K562 (cell line): ENCODE measurements around the gene BTBD1. TPM values are rescaled to one million over a fixed set of nuclear protein-coding genes. Genes with fewer than 3 reads are reported as not detected.

Source experiments
- BACH1 ChIP-seq: fragments of 200-800 bp; sonication (Bioruptor generic); IDR thresholded peaks from 2 replicates; pipeline ENCODE4 v1.6.1; 2016; ENCODE audit warnings: missing genetic modification characterization, missing compliant biosample characterization
- CHCHD3 ChIP-seq: fragments of 250-450 bp; sonication (Bioruptor Pico); IDR thresholded peaks from 2 replicates; pipeline ENCODE4 v2.1.2; 2022; ENCODE audit warnings: mild to moderate bottlenecking
- CREB3L1 ChIP-seq: fragments of 450-650 bp; IDR thresholded peaks from 2 replicates; pipeline ENCODE4 v1.6.1; 2014; ENCODE audit warnings: low read depth, mild to moderate bottlenecking, moderate library complexity, borderline replicate concordance
- CXXC5 ChIP-seq: fragments of 250-450 bp; sonication (Bioruptor Pico); IDR thresholded peaks from 2 replicates; pipeline ENCODE4 v1.8.0; 2022; ENCODE audit warnings: inconsistent platforms, mild to moderate bottlenecking, moderate library complexity
- FOXJ2 ChIP-seq: fragments of 200-800 bp; sonication (Bioruptor generic); IDR thresholded peaks from 2 replicates; pipeline ENCODE4 v1.6.1; 2016; ENCODE audit warnings: missing genetic modification characterization, missing compliant biosample characterization
- MITF ChIP-seq: IDR thresholded peaks from 2 replicates; pipeline ENCODE4 v1.6.1; 2014; ENCODE audit warnings: antibody characterized with exemption
- MYNN ChIP-seq, 2 experiments: sonication (generic); formaldehyde crosslinking in 1 of 2; IDR thresholded peaks; 2 replicates each; pipeline versions ENCODE4 v1.5.0 to v1.6.1; 2016 to 2020; ENCODE audit warnings: antibody characterized with exemption in 1 of 2, missing genetic modification reagents in 1 of 2
- POLR2AphosphoS2 ChIP-seq: IDR thresholded peaks from 2 replicates; pipeline ENCODE4 v1.6.1; 2012; ENCODE audit warnings: low read length, improper control_type of control experiment
- PRPF4 ChIP-seq: fragments of 200-400 bp; formaldehyde crosslinking; IDR thresholded peaks from one replicate; pipeline ENCODE4 v1.6.1; 2017; ENCODE audit warnings: low read length, low read depth, mild to moderate bottlenecking; ENCODE audit not compliant: insufficient read depth, poor library complexity, severe bottlenecking
- RREB1 ChIP-seq: fragments of 250-450 bp; sonication (Bioruptor Pico); IDR thresholded peaks from 2 replicates; pipeline ENCODE4 v1.4.0; 2020
- SMARCA4 ChIP-seq: fragments of 450-650 bp; IDR thresholded peaks from 2 replicates; pipeline ENCODE4 v1.6.1; 2016
- ZC3H4 ChIP-seq: sonication (generic); formaldehyde crosslinking; IDR thresholded peaks from 2 replicates; pipeline ENCODE4 v1.9.0; 2021; ENCODE audit warnings: missing genetic modification reagents, borderline replicate concordance
- ZNF134 ChIP-seq: fragments of 250-450 bp; sonication (Bioruptor Pico); conservative IDR thresholded peaks from 2 replicates; pipeline ENCODE4 v1.4.0; 2020
- ZNF740 ChIP-seq, 3 experiments: fragments of 200-800 bp in 1 of 3; sonication (Bioruptor generic) in 1 of 3; sonication (generic) in 1 of 3; formaldehyde crosslinking in 1 of 3; IDR thresholded peaks; 2 replicates each; pipeline versions ENCODE4 v1.6.1 to v1.8.0; 2016 to 2022; ENCODE audit warnings: mild to moderate bottlenecking in 2 of 3, missing compliant biosample characterization in 2 of 3, missing genetic modification characterization in 2 of 3, missing genetic modification reagents in 1 of 3
- ZZZ3 ChIP-seq: fragments of 450-650 bp; IDR thresholded peaks from 2 replicates; pipeline ENCODE4 v1.6.1; 2016; ENCODE audit warnings: antibody characterized with exemption, mild to moderate bottlenecking, moderate library complexity
- polyA plus RNA-seq, 8 experiments: library from polyadenylated mRNA; depleted of rRNA in 4 of 8; stranded (reverse) in 5 of 8; unstranded in 3 of 8; fragments of >200 nt; fragmentation: Nextera tagmentation in 2 of 8; fragmentation: Illumina TruSeq in 1 of 8; extraction: Ambion mirVana in 2 of 8; extraction: Trizol in 1 of 8; gene quantifications; 2 replicates each; pipeline versions ENCODE4 v1.2.1 to v1.2.3, GENCODE V29; 2011 to 2014; ENCODE audit warnings: inconsistent platforms in 1 of 8, missing spikeins in 1 of 8
- total RNA-seq, 7 experiments: library from RNA; depleted of rRNA in 6 of 7; stranded (reverse); fragments of >200 nt in 6 of 7; fragmentation: Illumina TruSeq in 2 of 7; extraction: Trizol in 2 of 7; gene quantifications; 2 replicates each; pipeline versions ENCODE4 v1.2.1 to v1.2.3, GENCODE V29; 2011 to 2021; ENCODE audit warnings: low replicate concordance in 1 of 7

Gene BTBD1
- total and polyA plus RNA-seq, 9 of the 15 experiments (the other 6 are each of a cell fraction or from before 2014, with no cell fraction given), result 19.4 to 106 (median 90.4) TPM

- 0 out of 2 replicates have a peak, but pooled peaks have one; percentile 11 for TF ChIP-seq MYNN (IDR thresholded peaks at IDR 0.05)
- TF ChIP-seq MYNN (CRISPR knock-in tag; IDR thresholded peaks at IDR 0.05), result no peak
- TF ChIP-seq RREB1, result 0 out of 2 replicates have a peak, but pooled peaks have one; percentile 72
- TF ChIP-seq ZNF134, result 0 out of 2 replicates have a peak, but pooled peaks have one; percentile 19
- no peak for TF ChIP-seq ZZZ3
- no peak for TF ChIP-seq MITF
- no peak; the same call in 1 of the 2 replicates for TF ChIP-seq CREB3L1
- no peak for TF ChIP-seq SMARCA4
- TF ChIP-seq ZNF740 (CRISPR knock-in tag; IDR thresholded peaks at IDR 0.05), result 0 out of 2 replicates have a peak, but pooled peaks have one; percentile 17
- no peak for TF ChIP-seq ZNF740 (tag; IDR thresholded peaks at IDR 0.05)
- TF ChIP-seq ZC3H4 (CRISPR knock-in tag), result no peak
- TF ChIP-seq CHCHD3 (CRISPR knock-in tag), result peak; percentile 52; the same call in 1 of the 2 replicates
- no peak for TF ChIP-seq BACH1 (tag)
- no peak for TF ChIP-seq FOXJ2 (tag)
- TF ChIP-seq PRPF4, result peak; percentile 68
- TF ChIP-seq CXXC5, result peak; percentile 83
- TF ChIP-seq POLR2AphosphoS2, result no peak
These were observed at the start of gene BTBD1 (continued) for GRCh38 chr15:83066734-83067637.
